Glutamatergic neuron (in vitro differentiated cells): ENCODE data around the gene SUGP1. TPM values are rescaled to one million over a fixed set of nuclear protein-coding genes. Genes with fewer than 3 reads are reported as not detected.

Source experiments
- DNase-seq: peaks from one replicate; pipeline ENCODE4 v3.0.0; 2022
- H3K27ac Mint-ChIP-seq: one replicate; pipeline ENCODE4 v1.8.0; 2020; ENCODE audit warnings: mild to moderate bottlenecking, mixed read lengths, inconsistent platforms; ENCODE audit not compliant: unreplicated experiment
- H3K27me3 Mint-ChIP-seq: one replicate; pipeline ENCODE4 v1.8.0; 2020; ENCODE audit warnings: mild to moderate bottlenecking, moderate library complexity, mixed read lengths, inconsistent platforms; ENCODE audit not compliant: unreplicated experiment
- H3K36me3 Mint-ChIP-seq: one replicate; pipeline ENCODE4 v1.8.0; 2020; ENCODE audit warnings: mild to moderate bottlenecking, mixed read lengths, inconsistent platforms; ENCODE audit not compliant: unreplicated experiment
- H3K4me1 Mint-ChIP-seq: one replicate; pipeline ENCODE4 v1.8.0; 2020; ENCODE audit warnings: mild to moderate bottlenecking, low read depth, mixed read lengths, inconsistent platforms; ENCODE audit not compliant: unreplicated experiment
- H3K4me3 Mint-ChIP-seq: one replicate; pipeline ENCODE4 v1.8.0; 2020; ENCODE audit warnings: mild to moderate bottlenecking, mixed read lengths, inconsistent platforms; ENCODE audit not compliant: unreplicated experiment
- H3K9me3 Mint-ChIP-seq: one replicate; pipeline ENCODE4 v1.8.0; 2020; ENCODE audit warnings: mild to moderate bottlenecking, moderate library complexity, mixed read lengths, inconsistent platforms; ENCODE audit not compliant: unreplicated experiment
- CTCF ChIP-seq: fragments of 200-600 bp; sonication (generic); IDR thresholded peaks from one replicate; pipeline ENCODE4 v1.5.0; 2021; ENCODE audit not compliant: partially characterized antibody, unreplicated experiment
- long read RNA-seq: library from polyadenylated mRNA; unstranded; transcript quantifications from one replicate; pipeline ENCODE4 v2.0.0, GENCODE V29; 2020; ENCODE audit not compliant: unreplicated experiment
- total RNA-seq: library from RNA; stranded (reverse); fragmentation: NEBNext Ultra II Directional; extraction: Animal tissue kit (Norgen Biotek cat#: 25700); gene quantifications from one replicate; pipeline ENCODE4 v1.2.1, GENCODE V29; 2021; ENCODE audit not compliant: unreplicated experiment

The SUGP1 gene
- total RNA-seq = 134 TPM
- long read RNA-seq, transcript SUGP1-201 (14 exons, 2,423 nt) = major isoform, 24 of 39 reads
- long read RNA-seq, partial matches to known transcripts = 11 of 39 reads
- long read RNA-seq, other reads (novel, unspliced or antisense) = 4 of 39 reads

- peak; percentile 89 for DNase-seq
- Mint-ChIP-seq H3K4me1 (peaks cover 8% of the 10 kb centered on the region), H3K27me3 (peaks cover 12% of the 10 kb centered on the region), H3K4me3 (peak within 1 kb of the TSS; percentile 97), H3K27ac (peak within 1 kb of the TSS; percentile 100), H3K36me3 (no peaks in the 10 kb centered on the region), H3K9me3 (peaks cover 4% of the 10 kb centered on the region)
- TF ChIP-seq CTCF = no peak
Measured at GRCh38 chr19:19320361-19321140, at the start of gene SUGP1, which contains the start of gene MAU2. SUGP1 (minus strand) TSS chr19:19320509; CDS start chr19:19320496, 13 bp downstream. MAU2 (plus strand) TSS chr19:19320829; CDS start chr19:19320860, 31 bp downstream.

GRCh38 chr19:19368087-19368486 lies 47.8 kb upstream of the SUGP1 start:
- no peak overlapping the region for H3K27ac Mint-ChIP-seq
- DNase-seq = no peak
- peaks cover 2% of the 10 kb centered on the region for H3K9me3 Mint-ChIP-seq
- peaks cover 4% of the 10 kb centered on the region for H3K4me1 Mint-ChIP-seq
- no peak overlapping the region for H3K4me3 Mint-ChIP-seq
- no peaks in the 10 kb centered on the region for H3K36me3 Mint-ChIP-seq
- H3K27me3 Mint-ChIP-seq = no peaks in the 10 kb centered on the region
- no peak for TF ChIP-seq CTCF

GRCh38 chr19:19366434-19367396 lies 46.4 kb upstream of the SUGP1 start:
- peaks cover 7% of the 10 kb centered on the region for H3K4me1 Mint-ChIP-seq
- H3K4me3 Mint-ChIP-seq = no peak overlapping the region
- peak overlapping the region; percentile 52 for H3K27ac Mint-ChIP-seq
- DNase-seq = peak; percentile 60
- H3K36me3 Mint-ChIP-seq = no peaks in the 10 kb centered on the region
- peaks cover 2% of the 10 kb centered on the region for H3K27me3 Mint-ChIP-seq
- peaks cover 2% of the 10 kb centered on the region for H3K9me3 Mint-ChIP-seq
- peak; percentile 85 for TF ChIP-seq CTCF

GRCh38 chr19:19362075-19362474 lies 41.8 kb upstream of the SUGP1 start:
- TF ChIP-seq CTCF = no peak
- peaks cover 5% of the 10 kb centered on the region for H3K36me3 Mint-ChIP-seq
- H3K27me3 Mint-ChIP-seq = peaks cover 8% of the 10 kb centered on the region
- peaks cover 6% of the 10 kb centered on the region for H3K9me3 Mint-ChIP-seq
- H3K4me3 Mint-ChIP-seq = no peak overlapping the region
- peaks cover 15% of the 10 kb centered on the region for H3K4me1 Mint-ChIP-seq
- H3K27ac Mint-ChIP-seq = peak overlapping the region; percentile 91
- no peak for DNase-seq
